Activated naive CD4-positive, alpha-beta T cell treated with anti-CD3 and anti-CD28 coated beads, Interleukin-2, amount 50 U/mL, for 24 hours (primary cell): ENCODE results near the gene TMPRSS2.
"Not testable (repeated sequence)": the region's sequence is repeated elsewhere in the genome, so short reads cannot be mapped to it uniquely, and the experiment has no call there.

Experiments used
- H3K27ac Mint-ChIP-seq: one replicate; pipeline ENCODE4 v1.8.0; 2021; ENCODE audit warnings: mild to moderate bottlenecking, mixed read lengths
- H3K27me3 Mint-ChIP-seq: one replicate; pipeline ENCODE4 v1.8.0; 2021; ENCODE audit warnings: mixed read lengths
- H3K36me3 Mint-ChIP-seq: one replicate; pipeline ENCODE4 v1.8.0; 2021; ENCODE audit warnings: mixed read lengths
- H3K4me1 Mint-ChIP-seq: one replicate; pipeline ENCODE4 v1.8.0; 2021; ENCODE audit warnings: mixed read lengths
- H3K4me3 Mint-ChIP-seq: one replicate; pipeline ENCODE4 v1.8.0; 2021; ENCODE audit warnings: mild to moderate bottlenecking, mixed read lengths
- H3K9me3 Mint-ChIP-seq: one replicate; pipeline ENCODE4 v1.8.0; 2021; ENCODE audit warnings: mixed read lengths

The TMPRSS2 gene

DNA sequence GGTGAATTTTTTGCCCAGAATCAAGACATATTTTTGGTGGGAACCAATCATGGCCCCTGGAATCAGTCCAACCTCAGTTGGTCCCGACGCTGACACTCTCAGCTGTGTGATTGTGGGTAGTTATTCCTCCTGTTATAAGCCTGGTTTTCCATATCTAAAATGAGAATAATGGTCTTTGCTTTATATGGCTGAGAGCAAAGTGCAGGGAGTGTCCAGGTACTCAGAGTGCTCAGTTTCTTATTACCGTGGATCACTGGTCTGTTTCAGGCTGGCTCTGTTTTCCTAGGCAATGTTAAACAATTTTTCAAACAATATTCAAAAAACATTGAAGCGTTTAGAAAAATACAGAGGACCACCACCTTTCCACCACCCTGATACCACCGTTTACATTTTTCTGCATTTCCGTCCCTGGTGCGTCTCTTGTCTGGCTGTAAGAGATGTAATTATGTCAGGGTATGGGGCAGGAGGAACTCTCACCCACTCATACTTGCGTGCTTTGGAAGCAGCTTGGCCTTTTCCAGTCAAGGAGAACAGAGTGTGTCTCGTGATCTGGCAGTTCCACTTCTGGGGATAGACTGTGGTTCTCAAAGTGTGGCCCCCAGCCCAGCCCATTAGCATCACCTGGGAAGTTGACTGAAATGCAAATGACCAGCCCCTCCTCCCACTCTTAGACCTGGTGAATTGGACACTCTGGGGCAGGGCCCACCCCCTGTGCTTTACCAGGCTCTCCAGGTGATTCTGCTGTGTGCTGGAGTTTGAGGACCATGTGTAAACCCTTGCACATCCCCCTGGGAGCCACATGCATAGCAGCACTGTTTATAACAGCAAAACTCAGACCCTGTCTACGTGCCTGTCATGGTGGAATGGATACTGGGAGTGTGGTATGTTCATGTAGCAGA lies 75.1 kb downstream of the TMPRSS2 start:
- Mint-ChIP-seq H3K27me3 (no peaks in the 10 kb centered on the region), H3K36me3 (peaks cover 44% of the 10 kb centered on the region), H3K9me3 (no peaks in the 10 kb centered on the region), H3K4me1 (peaks cover 52% of the 10 kb centered on the region), H3K27ac (peak overlapping the region; percentile 36), H3K4me3 (no peak overlapping the region)

- no peaks in the 10 kb centered on the region for H3K9me3 Mint-ChIP-seq
- H3K27me3 Mint-ChIP-seq: no peaks in the 10 kb centered on the region
- peaks cover 41% of the 10 kb centered on the region for H3K36me3 Mint-ChIP-seq
- peaks cover 60% of the 10 kb centered on the region for H3K4me1 Mint-ChIP-seq
- H3K4me3 Mint-ChIP-seq: no peak overlapping the region
- H3K27ac Mint-ChIP-seq: no peak overlapping the region
Measured at GRCh38 chr21:41431788-41432548, 76.0 kb downstream of the TMPRSS2 start.

DNA sequence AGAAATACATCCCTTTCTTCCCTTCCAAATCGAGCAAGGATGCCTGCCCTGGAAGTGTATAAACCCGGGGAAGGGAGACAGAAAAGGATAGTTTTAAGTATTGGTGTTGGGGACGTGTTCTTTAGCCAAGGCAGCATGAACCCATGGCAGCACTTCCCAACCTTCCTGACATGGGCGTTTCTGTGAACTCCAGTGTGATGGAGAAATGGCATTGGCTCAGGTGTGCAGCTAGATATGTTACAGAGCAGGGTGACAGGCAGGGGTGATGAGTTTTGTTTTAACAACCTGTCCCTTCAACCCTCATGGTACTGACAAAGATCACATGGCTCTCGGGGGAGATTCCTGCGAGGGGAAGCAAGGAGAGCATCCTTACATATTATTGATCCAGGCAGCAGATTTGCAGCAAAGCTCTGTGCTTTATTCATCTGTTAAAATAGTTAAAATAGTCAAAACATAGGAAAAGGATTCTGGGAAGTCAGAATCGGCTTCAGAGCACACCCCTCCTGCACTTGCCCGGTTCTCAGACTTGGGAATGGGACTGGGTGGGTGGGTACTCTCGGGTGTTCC lies 78.0 kb downstream of the TMPRSS2 start:
- H3K4me3 Mint-ChIP-seq: peak overlapping the region; percentile 9
- H3K27me3 Mint-ChIP-seq: no peaks in the 10 kb centered on the region
- H3K27ac Mint-ChIP-seq: peak overlapping the region; percentile 57
- H3K4me1 Mint-ChIP-seq: peaks cover 67% of the 10 kb centered on the region
- no peaks in the 10 kb centered on the region for H3K9me3 Mint-ChIP-seq
- peaks cover 29% of the 10 kb centered on the region for H3K36me3 Mint-ChIP-seq

- no peaks in the 10 kb centered on the region for H3K27me3 Mint-ChIP-seq
- H3K36me3 Mint-ChIP-seq: peaks cover 22% of the 10 kb centered on the region
- H3K27ac Mint-ChIP-seq: no peak overlapping the region
- H3K9me3 Mint-ChIP-seq: no peaks in the 10 kb centered on the region
- H3K4me3 Mint-ChIP-seq: no peak overlapping the region
- H3K4me1 Mint-ChIP-seq: peaks cover 72% of the 10 kb centered on the region
Measured at GRCh38 chr21:41429305-41429704, 78.7 kb downstream of the TMPRSS2 start.

GRCh38 chr21:41428847-41429246 lies 79.1 kb downstream of the TMPRSS2 start:
- Mint-ChIP-seq H3K27ac (peak overlapping the region; percentile 9), H3K4me1 (peaks cover 75% of the 10 kb centered on the region), H3K4me3 (no peak overlapping the region), H3K9me3 (no peaks in the 10 kb centered on the region), H3K27me3 (no peaks in the 10 kb centered on the region), H3K36me3 (peaks cover 22% of the 10 kb centered on the region)

DNA sequence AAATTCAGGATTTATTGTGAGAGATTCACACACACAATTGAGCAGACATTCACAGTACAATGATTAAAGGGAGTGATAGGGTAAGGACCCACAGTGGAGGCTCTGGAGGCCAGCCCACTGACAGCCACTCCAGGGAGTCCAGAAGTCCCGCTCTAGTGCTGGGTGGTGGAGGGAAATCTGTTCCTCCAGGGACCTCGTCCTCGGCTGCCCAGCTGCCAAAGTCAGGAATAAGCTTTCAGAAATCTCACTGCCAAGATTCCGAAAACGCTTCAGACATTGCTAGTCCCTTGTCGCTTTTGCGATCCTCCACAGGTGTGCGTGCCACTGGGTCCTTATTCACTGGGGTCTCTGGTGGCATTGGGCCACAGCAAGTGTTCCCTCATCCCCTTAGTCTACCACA lies 79.6 kb downstream of the TMPRSS2 start:
- peak overlapping the region; percentile 89 for H3K4me3 Mint-ChIP-seq
- peaks cover 20% of the 10 kb centered on the region for H3K36me3 Mint-ChIP-seq
- peak overlapping the region; percentile 74 for H3K27ac Mint-ChIP-seq
- no peaks in the 10 kb centered on the region for H3K9me3 Mint-ChIP-seq
- H3K27me3 Mint-ChIP-seq: no peaks in the 10 kb centered on the region
- H3K4me1 Mint-ChIP-seq: peaks cover 78% of the 10 kb centered on the region

DNA sequence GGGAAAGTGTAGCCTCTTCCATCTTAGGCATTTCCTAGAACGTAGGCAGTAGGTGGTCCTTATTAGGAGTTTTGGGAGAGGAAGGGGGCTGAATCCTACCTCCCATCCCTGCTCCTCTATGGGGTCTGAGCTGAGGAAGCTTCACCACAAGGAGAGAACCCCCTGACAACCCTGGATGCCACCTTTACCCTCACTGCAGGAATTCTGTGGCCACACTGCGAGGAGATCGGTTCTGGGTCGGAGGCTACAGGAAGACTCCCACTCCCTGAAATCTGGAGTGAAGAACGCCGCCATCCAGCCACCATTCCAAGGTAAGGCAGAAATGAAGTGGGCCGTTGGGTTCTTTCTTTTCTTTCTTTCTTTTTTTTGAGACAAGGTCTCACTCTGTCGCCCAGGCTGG lies 80.4 kb downstream of the TMPRSS2 start:
- peak overlapping the region; percentile 80 for H3K27ac Mint-ChIP-seq
- H3K9me3 Mint-ChIP-seq: no peaks in the 10 kb centered on the region
- H3K4me3 Mint-ChIP-seq: peak overlapping the region; percentile 89
- H3K36me3 Mint-ChIP-seq: peaks cover 14% of the 10 kb centered on the region
- no peaks in the 10 kb centered on the region for H3K27me3 Mint-ChIP-seq
- H3K4me1 Mint-ChIP-seq: peaks cover 80% of the 10 kb centered on the region

DNA sequence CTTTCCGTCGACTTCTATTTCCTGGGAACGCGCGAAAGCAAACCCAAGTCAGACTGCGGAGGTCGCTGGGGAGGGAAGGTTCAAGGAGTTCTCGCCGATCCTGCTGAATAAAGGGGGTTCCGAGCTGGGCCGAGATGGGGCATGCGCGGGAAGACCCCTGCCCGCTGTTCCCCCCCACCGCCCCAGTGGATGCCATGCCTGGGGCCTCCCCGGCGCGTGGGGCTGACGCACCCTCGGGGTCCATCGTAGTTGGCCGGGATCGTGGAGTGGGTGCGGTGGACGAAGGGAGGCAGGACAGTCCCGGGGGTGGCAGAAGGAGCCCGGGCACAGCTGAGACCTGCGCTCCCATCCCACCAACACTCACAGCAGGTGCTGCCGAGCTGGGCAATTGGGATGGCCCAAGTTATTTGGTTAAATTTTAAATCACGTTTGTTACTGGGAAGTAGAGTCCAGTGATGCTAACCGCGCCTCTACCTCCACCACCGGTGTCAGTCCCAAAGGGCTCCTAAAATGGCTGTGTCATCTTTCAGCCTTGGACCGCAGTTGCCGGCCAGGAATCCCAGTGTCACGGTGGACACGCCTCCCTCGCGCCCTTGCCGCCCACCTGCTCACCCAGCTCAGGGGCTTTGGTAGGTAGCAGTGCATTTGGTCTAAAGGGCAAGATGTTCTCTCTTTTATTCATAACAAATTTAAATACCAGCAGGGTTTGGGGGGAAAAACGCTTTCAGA lies 81.1 kb downstream of the TMPRSS2 start:
- Mint-ChIP-seq H3K4me1 (peaks cover 79% of the 10 kb centered on the region), H3K27me3 (no peaks in the 10 kb centered on the region), H3K27ac (peak overlapping the region; percentile 80), H3K36me3 (peaks cover 13% of the 10 kb centered on the region), H3K4me3 (peak overlapping the region; percentile 89), H3K9me3 (no peaks in the 10 kb centered on the region)

DNA sequence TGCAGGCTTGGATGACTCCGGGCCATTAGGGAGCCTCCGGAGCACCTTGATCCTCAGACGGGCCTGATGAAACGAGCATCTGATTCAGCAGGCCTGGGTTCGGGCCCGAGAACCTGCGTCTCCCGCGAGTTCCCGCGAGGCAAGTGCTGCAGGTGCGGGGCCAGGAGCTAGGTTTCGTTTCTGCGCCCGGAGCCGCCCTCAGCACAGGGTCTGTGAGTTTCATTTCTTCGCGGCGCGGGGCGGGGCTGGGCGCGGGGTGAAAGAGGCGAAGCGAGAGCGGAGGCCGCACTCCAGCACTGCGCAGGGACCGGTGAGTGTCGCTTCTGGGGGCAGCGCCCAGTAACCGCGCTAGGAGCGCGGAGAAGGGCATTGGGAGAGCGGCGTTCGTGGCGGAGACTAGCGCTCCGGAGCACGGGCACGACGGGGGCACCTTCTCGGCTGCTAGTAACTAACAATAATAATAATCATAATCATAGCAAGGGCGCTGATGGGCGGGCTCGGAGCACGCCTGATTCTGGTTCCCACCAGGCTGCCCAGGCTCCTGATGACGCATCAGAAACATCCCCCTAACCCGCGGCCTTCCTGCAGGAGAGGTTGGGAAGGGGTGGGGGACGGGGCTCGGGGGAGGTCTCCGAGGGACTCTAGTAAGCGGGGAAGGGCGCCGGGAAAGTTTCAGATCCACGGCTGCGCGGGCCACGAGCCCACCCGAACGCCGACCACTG lies 81.8 kb downstream of the TMPRSS2 start, which contains the start of gene MX1:
Gene MX1 (plus strand): TSS at position 286 of the 722 bp plus-strand sequence. CDS start 5,832 bp downstream, outside the sequence.
- peak within 1 kb of the TSS; percentile 89 for H3K4me3 Mint-ChIP-seq
- H3K36me3 Mint-ChIP-seq: peaks cover 9% of the 10 kb centered on the region
- no peaks in the 10 kb centered on the region for H3K27me3 Mint-ChIP-seq
- peak within 1 kb of the TSS; percentile 80 for H3K27ac Mint-ChIP-seq
- H3K4me1 Mint-ChIP-seq: peaks cover 77% of the 10 kb centered on the region
- H3K9me3 Mint-ChIP-seq: no peaks in the 10 kb centered on the region

DNA sequence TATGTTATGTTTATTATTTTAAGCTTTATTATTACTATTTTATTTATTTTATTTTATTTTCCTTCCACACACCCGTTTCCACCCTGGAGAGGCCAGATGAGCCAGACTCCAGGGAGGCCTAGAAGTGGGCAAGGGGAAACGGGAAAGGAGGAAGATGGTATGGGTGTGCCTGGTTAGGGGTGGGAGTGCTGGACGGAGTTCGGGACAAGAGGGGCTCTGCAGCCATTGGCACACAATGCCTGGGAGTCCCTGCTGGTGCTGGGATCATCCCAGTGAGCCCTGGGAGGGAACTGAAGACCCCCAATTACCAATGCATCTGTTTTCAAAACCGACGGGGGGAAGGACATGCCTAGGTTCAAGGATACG lies 82.4 kb downstream of the TMPRSS2 start:
- Mint-ChIP-seq H3K27me3 (no peaks in the 10 kb centered on the region), H3K27ac (peak overlapping the region; percentile 71), H3K36me3 (peaks cover 8% of the 10 kb centered on the region), H3K9me3 (no peaks in the 10 kb centered on the region), H3K4me3 (peak overlapping the region; percentile 89), H3K4me1 (peaks cover 81% of the 10 kb centered on the region)

- peaks cover 69% of the 10 kb centered on the region for H3K4me1 Mint-ChIP-seq
- not testable (repeated sequence) for H3K9me3 Mint-ChIP-seq, H3K4me3 Mint-ChIP-seq, H3K36me3 Mint-ChIP-seq, H3K27me3 Mint-ChIP-seq, H3K27ac Mint-ChIP-seq
Measured at GRCh38 chr21:41423305-41423636, 84.7 kb downstream of the TMPRSS2 start.

DNA sequence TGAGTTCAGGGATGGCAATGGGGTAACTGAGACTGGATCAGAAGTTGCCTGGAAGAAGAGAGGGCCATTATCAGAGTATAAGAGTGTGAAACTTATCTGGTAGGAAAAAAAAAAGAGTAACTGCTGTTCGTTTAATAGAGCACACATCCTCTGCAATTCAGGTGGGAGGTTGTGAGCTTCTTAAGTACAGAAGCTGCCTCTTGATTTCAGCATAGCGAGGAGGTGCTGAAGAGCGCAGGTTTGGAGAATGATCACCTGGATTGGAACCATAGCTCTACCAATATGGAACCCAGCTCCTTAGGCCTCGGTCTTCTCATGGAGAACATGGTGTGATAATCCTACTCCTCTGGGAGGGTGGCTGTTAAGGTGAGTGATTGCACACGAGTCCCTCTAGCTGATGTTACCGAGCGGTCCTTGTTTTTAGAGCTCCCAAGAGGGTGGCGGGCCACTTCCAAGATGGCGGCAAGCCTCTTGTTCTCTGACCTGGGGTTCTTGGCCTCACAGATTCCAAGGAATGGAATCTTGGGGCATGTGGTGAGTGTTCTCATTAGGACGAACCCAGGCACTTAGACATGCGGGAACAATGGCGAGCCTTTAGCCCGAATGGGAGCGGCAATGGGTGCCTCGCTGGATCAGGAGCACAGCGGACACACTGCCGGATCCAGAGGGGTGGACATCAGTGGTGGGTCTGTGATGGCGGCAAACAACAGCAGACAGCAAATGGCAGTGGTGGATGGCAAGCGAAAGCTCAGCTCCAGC lies 85.2 kb downstream of the TMPRSS2 start:
- no peak overlapping the region for H3K4me3 Mint-ChIP-seq
- H3K36me3 Mint-ChIP-seq: no peaks in the 10 kb centered on the region
- H3K4me1 Mint-ChIP-seq: peaks cover 63% of the 10 kb centered on the region
- H3K27ac Mint-ChIP-seq: no peak overlapping the region
- H3K9me3 Mint-ChIP-seq: no peaks in the 10 kb centered on the region
- no peaks in the 10 kb centered on the region for H3K27me3 Mint-ChIP-seq

DNA sequence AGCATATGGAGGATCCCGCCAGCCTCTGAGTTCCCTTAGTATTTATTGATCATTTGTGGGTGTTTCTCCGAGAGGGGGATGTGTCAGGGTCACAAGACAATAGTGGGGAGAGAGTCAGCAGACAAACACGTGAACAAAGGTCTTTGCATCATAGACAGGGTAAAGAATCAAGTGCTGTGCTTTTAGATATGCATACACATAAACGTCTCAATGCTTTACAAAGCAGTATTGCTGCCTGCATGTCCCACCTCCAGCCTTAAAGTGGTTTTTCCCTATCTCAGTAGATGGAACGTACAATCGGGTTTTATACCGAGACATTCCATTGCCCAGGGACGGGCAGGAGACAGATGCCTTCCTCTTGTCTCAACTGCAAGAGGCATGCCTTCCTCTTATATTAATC lies 87.0 kb downstream of the TMPRSS2 start:
- H3K4me1 Mint-ChIP-seq: peaks cover 51% of the 10 kb centered on the region
- H3K4me3 Mint-ChIP-seq: peak overlapping the region; percentile 84
- H3K9me3 Mint-ChIP-seq, H3K27ac Mint-ChIP-seq, H3K36me3 Mint-ChIP-seq, H3K27me3 Mint-ChIP-seq: not testable (repeated sequence)
